PC-3 (cell line): ENCODE measurements around the gene FARS2. TPM values are rescaled to one million over a fixed set of nuclear protein-coding genes. Genes with fewer than 3 reads are reported as not detected.
A peak's percentile ranks its signal among the peaks of the same experiment; 100 is the strongest.

Experiments
- ATAC-seq: fragments of 200-7000 bp; cut with Tn5 transposase; 2 replicates; pipeline ENCODE4 v1.9.1; 2020; ENCODE audit warnings: mild to moderate bottlenecking, moderate library complexity
- BruUV-seq: library from RNA; stranded (reverse); fragments of 400-500 nt; replicated peaks from 2 replicates; lab custom pipeline; 2021; lab: Mats Ljungman, UMichigan
- CTCF ChIA-PET: fragments of 300-600 bp; sonication (Branson Sonifier 250); formaldehyde crosslinking; loops from one replicate; lab custom pipeline; 2022; ENCODE audit warnings: antibody characterized with exemption; lab: Charles Lee
- POLR2A ChIA-PET: fragments of 300-600 bp; sonication (Branson Sonifier 250); formaldehyde crosslinking; loops from one replicate; lab custom pipeline; 2022; ENCODE audit warnings: antibody characterized with exemption; ENCODE audit not compliant: unreplicated experiment; lab: Charles Lee
- DNase-seq: peaks from one replicate; pipeline ENCODE4 v3.0.0-alpha.2; 2015
- H2AFZ ChIP-seq: fragments of 300-600 bp; sonication (generic); 2 replicates; pipeline ENCODE4 v1.6.0; 2016; ENCODE audit warnings: antibody characterized with exemption, low read length
- H3F3A ChIP-seq: fragments of 300-600 bp; sonication (generic); one replicate; pipeline ENCODE4 v1.6.0; 2017; ENCODE audit warnings: antibody characterized with exemption, low read length, control low read depth, mild to moderate bottlenecking; ENCODE audit not compliant: unreplicated experiment
- H3K27ac ChIP-seq: fragments of 300-600 bp; sonication (generic); 2 replicates; pipeline ENCODE4 v1.5.1; 2016; ENCODE audit warnings: mild to moderate bottlenecking, low read length
- H3K27me3 ChIP-seq: fragments of 300-600 bp; sonication (generic); 2 replicates; pipeline ENCODE4 v1.6.1; 2016; ENCODE audit warnings: low read length, mixed read lengths
- H3K36me3 ChIP-seq: fragments of 300-600 bp; sonication (generic); 2 replicates; pipeline ENCODE4 v1.6.1; 2016; ENCODE audit warnings: low read depth, mixed run types, low read length, mixed read lengths
- H3K4me1 ChIP-seq: fragments of 300-600 bp; sonication (generic); 2 replicates; pipeline ENCODE4 v1.5.1; 2016; ENCODE audit warnings: low read length; ENCODE audit not compliant: insufficient read depth
- H3K4me2 ChIP-seq: fragments of 300-600 bp; sonication (generic); 2 replicates; pipeline ENCODE4 v1.6.0; 2016; ENCODE audit warnings: low read length
- H3K4me3 ChIP-seq: fragments of 300-600 bp; sonication (generic); 2 replicates; pipeline ENCODE4 v1.5.1; 2016; ENCODE audit warnings: mild to moderate bottlenecking, low read length, mixed read lengths
- H3K79me2 ChIP-seq: fragments of 300-600 bp; sonication (generic); 2 replicates; pipeline ENCODE4 v1.6.1; 2017; ENCODE audit warnings: low read length, mixed read lengths
- H3K9ac ChIP-seq: fragments of 300-600 bp; sonication (generic); 2 replicates; pipeline ENCODE4 v1.6.0; 2016; ENCODE audit warnings: mild to moderate bottlenecking, low read length
- H3K9me2 ChIP-seq: fragments of 300-600 bp; sonication (generic); replicated peaks from 2 replicates; pipeline ENCODE4 v1.6.1; 2016; ENCODE audit warnings: mixed run types, low read length, mixed read lengths
- H3K9me3 ChIP-seq: fragments of 300-600 bp; sonication (generic); 2 replicates; pipeline ENCODE4 v1.6.1; 2016; ENCODE audit warnings: low read length, mixed read lengths
- H4K20me1 ChIP-seq: fragments of 300-600 bp; sonication (generic); 2 replicates; pipeline ENCODE4 v1.6.1; 2016; ENCODE audit warnings: low read length, mixed read lengths
- EZH2 ChIP-seq: fragments of 300-600 bp; sonication (generic); IDR thresholded peaks from one replicate; pipeline ENCODE4 v1.6.1; 2017; ENCODE audit warnings: antibody characterized with exemption, mild to moderate bottlenecking, low read length; ENCODE audit not compliant: unreplicated experiment
- EZH2phosphoT487 ChIP-seq: fragments of 300-600 bp; sonication (generic); IDR thresholded peaks from 2 replicates; pipeline ENCODE4 v1.6.1; 2018; ENCODE audit warnings: mild to moderate bottlenecking, antibody characterized with exemption, low read length, borderline replicate concordance
- intact Hi-C: fragments of 100-400 bp; cut with micrococcal nuclease; formaldehyde crosslinking; loops from 2 replicates; pipeline ENCODE4 v1.9.0; 2023
- total RNA-seq: library from RNA; depleted of rRNA; stranded (reverse); fragments of >200 nt; gene quantifications from 2 replicates; pipeline ENCODE4 v1.2.3, GENCODE V29; 2014
- TF ChIP-seq, protein P1 (sequence below): fragments of 300-600 bp; sonication (generic); conservative IDR thresholded peaks from 2 replicates; pipeline ENCODE4 v1.5.1; 2017; ENCODE audit warnings: antibody characterized with exemption, low read depth, mild to moderate bottlenecking, low read length

FARS2 gene
- total RNA-seq, 1 experiment from 2014 or later = 23.0 TPM

GRCh38 chr6:5217356-5217755, 44.0 kb upstream of the FARS2 start:
- no peaks in the 10 kb centered on the region for H3K9me2 ChIP-seq
- BruUV-seq = no TSS peak
- H2AFZ ChIP-seq = no peak overlapping the region
- H3K27ac ChIP-seq = no peak overlapping the region
- no peaks in the 10 kb centered on the region for H4K20me1 ChIP-seq
- ChIA-PET CTCF (no interaction called here), POLR2A (no interaction called here)
- H3K4me2 ChIP-seq = no peak overlapping the region
- H3K27me3 ChIP-seq = no peaks in the 10 kb centered on the region
- H3K9me3 ChIP-seq = no peaks in the 10 kb centered on the region
- H3K36me3 ChIP-seq = peaks cover 6% of the 10 kb centered on the region; the same call in 1 of the 2 replicates
- H3K4me3 ChIP-seq = no peak overlapping the region
- ATAC-seq = no peak
- no peak for DNase-seq
- no peaks in the 10 kb centered on the region for H3K79me2 ChIP-seq
- H3F3A ChIP-seq = no peaks in the 10 kb centered on the region
- no peak overlapping the region for H3K9ac ChIP-seq
- no peak for TF ChIP-seq EZH2phosphoT487
- TF ChIP-seq, protein P1, sequence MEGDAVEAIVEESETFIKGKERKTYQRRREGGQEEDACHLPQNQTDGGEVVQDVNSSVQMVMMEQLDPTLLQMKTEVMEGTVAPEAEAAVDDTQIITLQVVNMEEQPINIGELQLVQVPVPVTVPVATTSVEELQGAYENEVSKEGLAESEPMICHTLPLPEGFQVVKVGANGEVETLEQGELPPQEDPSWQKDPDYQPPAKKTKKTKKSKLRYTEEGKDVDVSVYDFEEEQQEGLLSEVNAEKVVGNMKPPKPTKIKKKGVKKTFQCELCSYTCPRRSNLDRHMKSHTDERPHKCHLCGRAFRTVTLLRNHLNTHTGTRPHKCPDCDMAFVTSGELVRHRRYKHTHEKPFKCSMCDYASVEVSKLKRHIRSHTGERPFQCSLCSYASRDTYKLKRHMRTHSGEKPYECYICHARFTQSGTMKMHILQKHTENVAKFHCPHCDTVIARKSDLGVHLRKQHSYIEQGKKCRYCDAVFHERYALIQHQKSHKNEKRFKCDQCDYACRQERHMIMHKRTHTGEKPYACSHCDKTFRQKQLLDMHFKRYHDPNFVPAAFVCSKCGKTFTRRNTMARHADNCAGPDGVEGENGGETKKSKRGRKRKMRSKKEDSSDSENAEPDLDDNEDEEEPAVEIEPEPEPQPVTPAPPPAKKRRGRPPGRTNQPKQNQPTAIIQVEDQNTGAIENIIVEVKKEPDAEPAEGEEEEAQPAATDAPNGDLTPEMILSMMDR = no peak
- no peak for TF ChIP-seq EZH2
- H3K4me1 ChIP-seq = peaks cover 17% of the 10 kb centered on the region
- intact Hi-C loops = no loop called here

DNA sequence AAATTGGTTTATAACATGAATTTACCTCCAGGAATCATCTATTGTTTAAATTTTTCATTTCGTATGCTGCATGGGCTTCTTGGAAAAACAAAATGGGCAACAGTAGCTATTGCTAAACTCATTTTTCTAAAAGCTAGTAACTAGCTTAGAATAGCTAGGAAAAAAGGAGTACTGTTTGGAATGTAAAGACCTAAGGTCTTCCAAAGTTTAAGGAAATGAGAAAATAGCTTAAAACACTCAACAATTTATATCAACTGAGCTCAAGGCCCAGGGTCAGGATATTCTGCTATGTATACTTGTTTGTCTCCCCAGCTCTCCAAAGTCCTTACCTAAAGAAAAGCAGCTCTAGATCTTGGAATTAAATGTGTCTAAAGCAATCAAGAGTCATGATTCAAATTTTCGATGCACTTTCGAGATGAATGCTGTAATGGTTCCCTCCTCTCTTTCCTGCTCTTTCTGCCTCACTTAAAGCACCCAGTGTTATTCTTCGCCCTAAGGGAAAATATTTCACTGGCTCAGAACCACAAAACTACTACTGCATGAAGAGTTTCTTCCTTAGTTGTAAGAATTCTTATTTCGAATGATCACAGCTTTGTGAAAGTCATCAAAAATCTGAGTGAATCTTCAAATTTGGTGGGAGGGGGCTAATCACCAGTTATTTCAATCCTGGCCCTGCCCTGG, 42.2 kb upstream of the FARS2 start:
- Histone ChIP-seq H3K27ac (no peak overlapping the region), H3K79me2 (no peaks in the 10 kb centered on the region), H3K4me1 (peaks cover 15% of the 10 kb centered on the region), H4K20me1 (no peaks in the 10 kb centered on the region), H3K9me2 (no peaks in the 10 kb centered on the region), H3K36me3 (no peaks in the 10 kb centered on the region), H2AFZ (no peak overlapping the region), H3K9me3 (no peaks in the 10 kb centered on the region), H3K4me3 (no peak overlapping the region), H3K9ac (no peak overlapping the region), H3F3A (no peaks in the 10 kb centered on the region), H3K4me2 (no peak overlapping the region), H3K27me3 (no peaks in the 10 kb centered on the region)
- no TSS peak for BruUV-seq
- ChIA-PET POLR2A (no interaction called here), CTCF (no interaction called here)
- ATAC-seq (no peak), DNase-seq (no peak)
- intact Hi-C loops = no loop called here
- no peak for TF ChIP-seq EZH2phosphoT487
- TF ChIP-seq, protein P1 = no peak
- no peak for TF ChIP-seq EZH2

GRCh38 chr6:5220443-5220842, 40.9 kb upstream of the FARS2 start:
- Histone ChIP-seq H4K20me1 (no peaks in the 10 kb centered on the region), H3K79me2 (no peaks in the 10 kb centered on the region), H3K36me3 (no peaks in the 10 kb centered on the region), H3K9ac (no peak overlapping the region), H3K4me1 (peaks cover 2% of the 10 kb centered on the region), H3K27ac (no peak overlapping the region), H3K4me3 (no peak overlapping the region), H3K4me2 (no peak overlapping the region), H3F3A (no peaks in the 10 kb centered on the region), H3K9me3 (no peaks in the 10 kb centered on the region), H2AFZ (no peak overlapping the region), H3K27me3 (no peaks in the 10 kb centered on the region), H3K9me2 (no peaks in the 10 kb centered on the region)
- DNase-seq (no peak), ATAC-seq (no peak)
- BruUV-seq = no TSS peak
- intact Hi-C loops = no loop called here
- TF ChIP-seq EZH2 = no peak
- TF ChIP-seq, protein P1 = 0 out of 2 replicates have a peak, but pooled peaks have one; percentile 8
- TF ChIP-seq EZH2phosphoT487 = no peak
- ChIA-PET POLR2A (no interaction called here), CTCF (no interaction called here)
